Sigmoid colon (tissue), 4 donors: Measurements from ENCODE around the gene LEMD2.

Experiments used
- EP300 ChIP-seq, 4 donors: sonication (generic); formaldehyde crosslinking; IDR thresholded peaks; one replicate each; pipeline ENCODE4 v1.6.1; 2017; ENCODE audit warnings: antibody characterized with exemption in 4 of 4
- POLR2A ChIP-seq, 2 donors: fragments of 450-650 bp; IDR thresholded peaks; one replicate each; pipeline ENCODE4 v1.6.1; 2016; ENCODE audit warnings: antibody characterized with exemption in 2 of 2, mild to moderate bottlenecking in 2 of 2, moderate library complexity in 2 of 2
- POLR2AphosphoS5 ChIP-seq, 4 donors: sonication (generic); formaldehyde crosslinking; IDR thresholded peaks; one replicate each; pipeline ENCODE4 v1.6.1; 2017; ENCODE audit warnings: antibody characterized with exemption in 4 of 4
- TF ChIP-seq, protein P1 (sequence below), 4 experiments: fragments of 450-650 bp in 3 of 4; fragments of 200-600 bp in 1 of 4; IDR thresholded peaks; one replicate each; pipeline ENCODE4 v1.5.1; 2016 to 2019; ENCODE audit warnings: antibody characterized with exemption in 4 of 4, mild to moderate bottlenecking in 3 of 4, moderate library complexity in 2 of 4

GRCh38 chr6:33765368-33765767 lies 23.6 kb downstream of the LEMD2 start:
- no peak for TF ChIP-seq POLR2AphosphoS5 (IDR thresholded peaks at IDR 0.05)
- TF ChIP-seq, protein P1, sequence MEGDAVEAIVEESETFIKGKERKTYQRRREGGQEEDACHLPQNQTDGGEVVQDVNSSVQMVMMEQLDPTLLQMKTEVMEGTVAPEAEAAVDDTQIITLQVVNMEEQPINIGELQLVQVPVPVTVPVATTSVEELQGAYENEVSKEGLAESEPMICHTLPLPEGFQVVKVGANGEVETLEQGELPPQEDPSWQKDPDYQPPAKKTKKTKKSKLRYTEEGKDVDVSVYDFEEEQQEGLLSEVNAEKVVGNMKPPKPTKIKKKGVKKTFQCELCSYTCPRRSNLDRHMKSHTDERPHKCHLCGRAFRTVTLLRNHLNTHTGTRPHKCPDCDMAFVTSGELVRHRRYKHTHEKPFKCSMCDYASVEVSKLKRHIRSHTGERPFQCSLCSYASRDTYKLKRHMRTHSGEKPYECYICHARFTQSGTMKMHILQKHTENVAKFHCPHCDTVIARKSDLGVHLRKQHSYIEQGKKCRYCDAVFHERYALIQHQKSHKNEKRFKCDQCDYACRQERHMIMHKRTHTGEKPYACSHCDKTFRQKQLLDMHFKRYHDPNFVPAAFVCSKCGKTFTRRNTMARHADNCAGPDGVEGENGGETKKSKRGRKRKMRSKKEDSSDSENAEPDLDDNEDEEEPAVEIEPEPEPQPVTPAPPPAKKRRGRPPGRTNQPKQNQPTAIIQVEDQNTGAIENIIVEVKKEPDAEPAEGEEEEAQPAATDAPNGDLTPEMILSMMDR (IDR thresholded peaks at IDR 0.05) = no peak
- TF ChIP-seq POLR2A (IDR thresholded peaks at IDR 0.05) = no peak
- TF ChIP-seq EP300 (IDR thresholded peaks at IDR 0.05) = no peak
